Inflammatory macrophage treated with lipopolysaccharide for 4 hours (primary cell): Measurements from ENCODE around the gene TSR1.

Experiments used
- DNase-seq: peaks from one replicate; pipeline ENCODE4 v3.0.0-alpha.2; 2020

Gene TSR1

DNA sequence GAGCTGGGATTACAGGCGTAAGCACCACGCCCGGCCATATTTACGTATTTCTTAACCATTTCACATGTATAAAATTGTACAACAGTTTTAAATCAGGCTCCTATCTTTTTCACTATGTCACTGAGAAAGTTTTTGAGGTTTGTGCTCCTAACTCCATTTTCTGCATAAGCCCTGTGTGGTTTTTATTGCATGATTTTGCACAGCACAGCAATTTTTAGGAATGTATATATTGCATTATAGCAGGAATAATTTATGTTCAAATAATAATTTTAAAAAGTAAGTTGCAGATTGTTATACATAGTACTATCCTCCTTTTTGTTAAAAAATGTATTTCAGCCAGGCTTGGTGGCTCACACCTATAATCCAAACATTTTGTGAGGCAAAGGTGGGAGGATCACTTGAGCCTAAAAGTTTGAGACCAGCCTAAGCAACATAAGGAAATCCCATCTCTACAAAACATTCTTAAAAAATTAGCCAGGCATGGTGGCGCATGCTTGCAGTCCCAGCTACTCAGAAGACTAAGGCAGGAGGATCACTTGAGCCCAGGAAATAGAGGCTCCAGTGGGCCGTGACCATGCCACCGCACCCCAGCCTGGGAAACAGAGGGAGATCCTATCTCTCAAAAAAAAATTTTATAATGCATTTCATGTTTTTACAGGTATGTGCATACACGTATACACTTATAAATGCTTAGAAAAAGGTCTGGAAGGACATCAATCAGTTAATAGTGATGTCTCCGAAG lies 58.7 kb downstream of the TSR1 start:
- no peak for DNase-seq

DNA sequence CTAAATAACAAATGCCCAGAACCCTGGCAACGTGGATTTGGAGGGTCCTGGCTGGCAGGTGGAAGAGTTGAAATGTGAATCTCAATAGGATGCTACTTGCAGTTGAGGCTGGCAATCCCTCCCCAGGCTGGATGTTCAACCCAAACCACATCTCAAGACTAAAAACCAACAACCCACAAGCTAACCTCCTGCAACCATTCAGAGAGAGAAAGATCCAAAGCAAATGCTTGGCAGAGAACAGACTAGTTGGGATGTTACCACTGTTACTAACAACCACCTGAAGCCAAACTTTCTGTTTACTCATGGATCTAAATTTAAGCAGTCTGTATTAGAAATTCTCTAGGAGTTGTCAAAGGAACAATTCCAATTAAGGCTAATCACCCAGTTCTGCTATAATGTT lies 60.5 kb downstream of the TSR1 start:
- DNase-seq, result no peak

DNA sequence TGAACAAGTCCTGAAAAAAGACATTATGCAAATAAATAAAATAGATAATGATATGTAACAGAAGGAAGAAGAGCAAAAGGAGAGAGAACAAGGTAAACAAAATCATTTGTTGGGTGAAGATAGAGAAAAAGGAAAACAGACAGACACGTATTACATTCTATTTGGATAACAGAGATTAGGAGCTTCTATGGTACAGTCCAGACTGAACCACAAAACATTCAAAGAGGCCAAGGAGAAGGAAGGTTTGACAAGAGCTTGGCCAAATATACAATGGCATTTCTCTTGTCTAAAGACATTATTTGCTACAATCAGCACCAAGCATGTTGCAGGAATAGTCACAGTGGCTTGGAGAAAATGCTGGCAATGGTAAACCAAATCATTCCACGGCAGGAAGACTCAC lies 61.8 kb downstream of the TSR1 start:
- DNase-seq, result no peak
